HUDEP-2 (cell line): Measurements from ENCODE around the gene CSTPP1.
"Not testable (repeated sequence)": the region's sequence is repeated elsewhere in the genome, so short reads cannot be mapped to it uniquely, and the experiment has no call there.

Experiments
- DNase-seq, 76 experiments: peaks; one replicate each; lab custom pipeline; 2025; ENCODE audit not compliant: unreplicated experiment in 76 of 76; lab: John Stamatoyannopoulos, UW

Gene CSTPP1

GRCh38 chr11:47187723-47188122, 251.2 kb downstream of the CSTPP1 start:
- no peak for DNase-seq

- DNase-seq, result no peak
These were observed 251.7 kb downstream of the CSTPP1 start for GRCh38 chr11:47188259-47188658.

GRCh38 chr11:47189100-47189834, 252.7 kb downstream of the CSTPP1 start:
- peak in 4 of 76 experiments; percentile 10 to 19 (median 12) for DNase-seq

GRCh38 chr11:47191137-47191536, 254.6 kb downstream of the CSTPP1 start:
- not testable (repeated sequence) for DNase-seq

- DNase-seq, result peak in 16 of 76 experiments; percentile 6 to 41 (median 22)
These were observed 255.6 kb downstream of the CSTPP1 start for GRCh38 chr11:47192111-47192510.

- DNase-seq, result not testable (repeated sequence)
These were observed 261.6 kb downstream of the CSTPP1 start for GRCh38 chr11:47198161-47198560.

GRCh38 chr11:47201015-47201414, 264.5 kb downstream of the CSTPP1 start:
- DNase-seq, result no peak

- DNase-seq, result no peak
These were observed 266.0 kb downstream of the CSTPP1 start for GRCh38 chr11:47202576-47202975.

- peak in 1 of 76 experiments; percentile 6 for DNase-seq
These were observed 268.1 kb downstream of the CSTPP1 start for GRCh38 chr11:47204637-47204989.

GRCh38 chr11:47206577-47206976, 270.0 kb downstream of the CSTPP1 start:
- DNase-seq, result not testable (repeated sequence)

- DNase-seq, result no peak
These were observed 270.9 kb downstream of the CSTPP1 start for GRCh38 chr11:47207459-47207858.

GRCh38 chr11:47208008-47208552, 271.5 kb downstream of the CSTPP1 start:
- DNase-seq, result not testable (repeated sequence)

- DNase-seq, result no peak
These were observed 272.1 kb downstream of the CSTPP1 start for GRCh38 chr11:47208628-47209027.
